GM21737 (cell line): ENCODE results near the gene MED13L.

ENCODE experiments used
- ATAC-seq: cut with Tn5 transposase; IDR thresholded peaks from one replicate; pipeline ENCODE4 v1.9.1; 2021; ENCODE audit warnings: mild to moderate bottlenecking, moderate library complexity; ENCODE audit not compliant: unreplicated experiment

The MED13L gene

DNA sequence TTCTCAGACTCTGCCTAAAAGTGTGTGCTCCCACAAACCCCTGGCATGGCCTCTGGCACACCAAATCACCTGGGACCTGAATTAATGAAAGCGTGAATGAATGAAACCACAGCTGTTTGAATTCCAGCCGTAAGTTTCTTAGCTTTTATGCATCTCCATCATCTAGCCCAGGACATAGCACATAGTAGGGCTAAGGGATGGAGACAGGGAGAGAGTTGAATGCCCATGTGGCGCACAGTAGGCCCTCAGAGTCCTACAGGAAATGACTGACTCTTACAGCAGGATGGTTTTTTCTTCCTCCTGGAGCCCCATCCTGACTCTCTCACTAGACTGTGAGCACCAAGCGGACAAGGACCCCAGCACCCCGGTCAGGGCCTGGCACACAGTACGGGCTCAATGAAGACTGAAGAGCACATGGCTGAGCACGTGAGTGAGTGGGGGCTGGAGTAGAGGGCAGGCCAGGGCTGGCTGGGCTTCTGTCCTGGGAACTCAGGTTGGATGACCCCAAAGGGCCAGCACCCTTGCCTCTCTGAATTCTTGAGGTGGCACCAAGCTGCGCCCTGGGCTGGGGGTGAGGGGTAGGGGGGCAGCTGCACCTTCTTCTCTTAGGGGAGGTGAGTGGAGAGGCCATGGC is 351.3 kb downstream of the MED13L start:
- ATAC-seq, result no peak

DNA sequence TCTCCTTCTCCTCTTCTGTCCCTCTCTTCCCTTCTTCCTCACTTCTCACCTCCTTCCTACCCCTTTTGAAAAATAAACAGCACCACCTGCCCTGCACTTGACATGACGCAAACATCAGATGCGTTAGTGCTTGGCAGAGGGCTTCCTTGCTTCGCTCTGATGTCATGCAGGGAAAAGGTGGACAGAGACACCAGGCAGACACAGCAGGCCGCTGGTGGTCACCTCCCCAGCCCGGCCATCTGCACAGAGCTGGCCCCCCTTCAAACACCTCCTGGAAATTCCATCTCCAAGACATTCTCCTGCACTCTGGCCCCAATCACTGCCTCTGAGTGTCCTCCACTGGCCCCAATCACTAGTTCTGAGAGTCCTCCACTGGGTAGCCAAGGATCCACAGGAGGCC is 353.6 kb downstream of the MED13L start:
- ATAC-seq, result no peak

DNA sequence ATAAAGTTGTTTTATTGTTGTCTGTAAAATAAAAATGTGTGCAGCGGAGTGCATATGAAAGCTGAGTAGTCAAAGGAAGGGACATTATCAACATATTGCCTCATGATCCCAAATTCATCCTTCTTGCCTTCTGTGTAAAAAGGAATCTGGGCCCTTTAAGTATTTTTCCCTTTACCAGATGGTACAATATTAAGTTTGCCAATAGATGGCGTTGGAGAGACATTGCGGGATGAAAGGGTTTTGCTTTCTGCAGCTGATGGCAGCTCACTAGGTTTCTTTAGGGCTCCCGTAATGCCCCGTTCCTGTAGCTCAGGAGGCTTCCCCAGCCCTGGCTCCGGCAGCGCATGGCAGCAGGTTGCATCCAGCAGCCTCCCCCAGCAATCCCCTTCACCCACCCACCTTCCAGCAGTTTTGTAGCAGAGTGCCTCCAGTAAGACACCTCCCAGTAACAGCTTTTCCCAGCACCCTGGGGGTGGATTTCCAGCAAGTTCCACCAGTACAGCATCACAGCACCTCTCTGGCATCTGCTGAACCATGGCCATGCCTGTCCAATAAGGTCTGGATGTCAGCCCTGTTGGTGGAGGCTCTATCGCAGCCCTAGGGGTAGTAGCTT is 354.4 kb downstream of the MED13L start:
- no peak for ATAC-seq

DNA sequence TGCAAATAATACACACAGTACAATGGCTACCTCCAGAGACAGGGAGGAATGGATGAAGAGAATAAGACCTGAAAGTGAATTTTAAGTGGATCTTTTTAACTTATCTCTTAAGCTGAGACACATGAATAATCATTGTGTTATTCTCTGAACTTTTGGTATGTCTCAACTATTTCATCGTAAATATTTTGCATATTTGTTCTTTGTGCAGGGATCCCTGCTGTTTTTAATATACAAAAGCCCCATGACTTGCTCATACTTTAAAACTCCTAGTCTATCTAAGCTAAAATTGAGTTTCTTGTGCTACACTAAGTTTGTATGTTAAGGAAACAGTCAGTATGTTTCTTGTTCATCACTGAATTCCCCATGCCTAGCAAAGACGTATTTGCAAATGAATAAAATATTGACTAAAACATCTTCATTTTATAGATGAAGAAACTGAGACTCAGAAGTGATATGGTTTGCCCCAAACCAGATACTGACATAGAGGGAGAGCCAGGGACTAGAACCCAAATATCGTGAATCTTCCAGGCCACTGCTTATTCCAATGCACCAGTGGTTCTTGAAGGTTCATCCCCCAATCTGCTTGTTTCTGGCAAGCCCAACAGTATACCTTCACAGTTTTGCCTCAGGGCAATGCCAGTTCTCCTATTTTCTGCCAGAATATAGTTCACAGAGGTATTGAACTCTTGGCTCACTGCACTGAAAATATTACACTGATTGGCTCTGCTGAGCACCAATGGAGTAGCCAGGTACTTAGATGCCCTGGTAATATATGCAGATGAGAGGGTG is 356.9 kb downstream of the MED13L start:
- no peak for ATAC-seq

DNA sequence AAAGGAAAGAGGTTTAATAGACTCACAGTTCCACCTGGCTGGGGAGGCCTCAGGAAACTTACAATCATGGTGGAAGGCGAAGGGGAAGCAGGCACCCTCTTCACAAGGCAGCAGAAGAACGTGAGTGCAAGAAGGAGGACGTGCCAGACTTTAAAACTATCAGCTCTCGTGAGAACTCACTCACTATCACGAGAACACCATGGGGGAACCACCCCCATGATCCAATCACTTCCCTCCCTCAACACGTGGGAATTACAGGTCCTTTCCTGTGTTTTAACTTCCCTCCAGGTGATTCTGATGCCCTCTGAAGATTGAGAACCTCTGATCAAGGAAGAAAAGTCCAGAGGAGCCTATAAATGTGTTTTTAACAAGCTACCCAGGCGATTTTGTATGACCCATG is 358.7 kb downstream of the MED13L start:
- no peak for ATAC-seq

GRCh38 chr12:115916910-115917668 is 360.4 kb downstream of the MED13L start:
- ATAC-seq, result no peak

DNA sequence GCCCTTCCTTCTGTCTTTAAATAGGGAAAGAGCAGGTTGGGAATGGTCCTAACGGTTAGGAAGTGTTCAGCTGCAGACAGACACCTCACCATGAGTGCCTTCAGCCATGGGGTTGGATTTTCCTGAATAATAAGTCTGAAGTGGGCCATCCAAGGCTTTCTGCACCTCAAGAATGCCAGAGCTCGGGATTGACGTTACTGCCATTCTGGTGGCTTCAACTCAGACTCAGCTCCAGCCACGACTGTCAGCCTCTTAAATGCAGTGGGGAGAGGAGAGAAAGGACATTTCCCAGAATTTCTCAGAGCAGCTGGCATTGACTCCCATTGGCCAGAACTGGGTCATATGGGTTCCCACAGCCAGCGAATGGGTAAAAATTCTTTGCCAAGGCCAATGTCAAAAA is 363.4 kb downstream of the MED13L start:
- ATAC-seq, result no peak

- ATAC-seq, result no peak
These were observed 365.1 kb downstream of the MED13L start for GRCh38 chr12:115912440-115912839.

DNA sequence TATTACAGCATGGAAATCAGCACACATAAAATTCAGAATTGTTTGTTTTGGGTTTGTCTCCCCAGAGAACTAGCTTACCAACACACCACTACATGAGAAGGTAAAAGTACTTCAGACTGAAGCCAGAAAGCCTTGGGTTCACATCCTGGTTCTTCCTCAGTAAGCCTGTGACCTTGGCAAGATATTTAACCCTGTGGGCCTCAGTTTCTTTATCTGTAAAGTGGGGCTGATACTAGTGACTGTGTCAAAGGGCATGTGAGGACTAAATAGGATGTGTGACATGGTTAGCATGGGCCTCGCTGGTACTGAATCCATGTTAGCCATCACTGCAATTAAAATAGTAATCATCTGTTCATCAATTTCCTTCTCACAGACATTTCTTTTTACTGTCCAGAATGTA is 366.1 kb downstream of the MED13L start:
- ATAC-seq, result no peak

DNA sequence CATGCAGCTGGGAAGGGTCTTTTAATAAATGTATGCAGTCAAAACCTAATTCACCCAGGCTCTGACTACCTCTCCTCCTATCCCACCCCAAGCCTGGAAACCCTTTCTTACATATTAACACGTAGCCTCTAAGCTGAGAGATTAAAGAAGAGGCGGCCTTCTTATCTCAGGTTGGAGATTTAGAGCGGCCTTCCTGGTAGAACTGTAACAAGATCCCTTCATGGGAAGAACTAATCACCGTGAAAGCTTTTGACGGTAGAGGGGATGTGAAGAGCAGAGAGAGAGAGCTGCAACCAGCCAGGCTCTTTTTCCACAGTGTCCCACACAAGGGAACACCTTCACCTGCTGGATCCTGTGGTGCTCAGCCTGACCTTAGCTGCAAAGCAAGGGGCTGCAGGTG is 367.4 kb downstream of the MED13L start:
- no peak for ATAC-seq
